Vagina (tissue), 2 donors: ENCODE results near the gene CRYZL1.

ENCODE experiments used
- CTCF ChIP-seq, 3 experiments: fragments of 450-650 bp in 2 of 3; fragments of 200-600 bp in 1 of 3; sonication (generic) in 1 of 3; IDR thresholded peaks; one replicate each; pipeline ENCODE4 v1.5.1; 2017 to 2019; ENCODE audit warnings: antibody characterized with exemption in 3 of 3, mild to moderate bottlenecking in 2 of 3, moderate library complexity in 2 of 3
- POLR2A ChIP-seq, 2 donors: fragments of 450-650 bp; IDR thresholded peaks; one replicate each; pipeline ENCODE4 v1.6.1; 2017; ENCODE audit warnings: antibody characterized with exemption in 2 of 2, mild to moderate bottlenecking in 2 of 2, moderate library complexity in 2 of 2

DNA sequence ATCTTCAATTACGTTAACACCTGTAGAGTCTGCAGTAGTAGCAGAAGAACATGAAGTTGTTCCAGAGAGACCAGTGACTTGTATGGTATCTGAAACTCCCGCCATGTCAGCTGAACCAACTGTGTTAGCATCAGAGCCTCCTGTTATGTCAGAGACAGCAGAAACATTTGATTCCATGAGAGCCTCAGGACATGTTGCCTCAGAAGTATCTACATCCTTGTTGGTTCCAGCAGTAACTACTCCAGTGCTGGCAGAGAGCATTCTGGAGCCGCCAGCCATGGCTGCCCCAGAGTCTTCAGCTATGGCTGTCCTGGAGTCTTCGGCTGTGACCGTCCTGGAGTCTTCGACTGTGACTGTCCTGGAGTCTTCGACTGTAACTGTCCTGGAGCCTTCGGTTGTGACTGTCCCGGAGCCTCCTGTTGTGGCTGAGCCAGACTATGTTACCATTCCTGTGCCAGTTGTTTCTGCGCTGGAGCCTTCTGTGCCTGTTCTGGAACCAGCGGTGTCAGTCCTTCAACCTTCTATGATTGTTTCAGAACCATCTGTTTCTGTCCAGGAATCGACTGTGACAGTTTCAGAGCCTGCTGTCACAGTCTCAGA is 88.4 kb downstream of the CRYZL1 start:
- TF ChIP-seq CTCF (IDR thresholded peaks at IDR 0.05), result no peak
- no peak for TF ChIP-seq POLR2A (IDR thresholded peaks at IDR 0.05)
